Measurements from ENCODE around the gene CFAP43. TPM values are rescaled to one million over a fixed set of nuclear protein-coding genes. Genes with fewer than 3 reads are reported as not detected.
"Not testable (repeated sequence)": the region's sequence is repeated elsewhere in the genome, so short reads cannot be mapped to it uniquely, and the experiment has no call there.

CFAP43 gene
- total and polyA plus RNA-seq, 2 donors (not counting 1 experiment from before 2014, with no cell fraction given), result 0.12 TPM; not detected in 1

DNA sequence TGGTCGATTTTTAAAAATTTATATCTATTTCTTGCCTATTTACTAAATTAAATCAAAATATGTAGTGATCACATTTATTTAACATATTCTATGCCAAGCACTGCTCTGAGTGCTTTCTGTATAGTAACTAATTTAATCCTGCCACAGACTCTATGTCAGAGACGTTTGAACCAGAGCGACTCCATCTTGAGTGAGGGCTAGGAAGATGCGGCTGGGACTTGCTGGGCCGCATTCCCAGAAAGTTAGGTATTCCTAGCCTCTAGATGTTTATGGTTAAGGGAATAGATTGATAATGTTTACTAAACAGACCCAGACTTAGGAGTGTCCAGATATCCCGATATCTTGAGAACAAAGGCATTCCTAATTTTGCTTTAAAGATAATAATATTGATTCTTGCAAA, 19.3 kb upstream of the CFAP43 start:
- no peak for DNase-seq
- Histone ChIP-seq H3K9ac (ENCODE audit: low read length) (no peak overlapping the region), H2AFZ (ENCODE audit: insufficient read depth, low read depth, low read length, poor library complexity, severe bottlenecking) (no peak overlapping the region), H3K4me3 (ENCODE audit: control extremely low read depth in 1 of 5, extremely low read depth in 1 of 5, insufficient read depth in 1 of 5, low read depth in 2 of 5, low read length in 4 of 5) (no peak overlapping the region), H3K27ac (ENCODE audit: low read length in 2 of 2) (no peak overlapping the region), H4K20me1 (ENCODE audit: control insufficient read depth, insufficient read depth, low read length, poor library complexity, severe bottlenecking) (no peaks in the 10 kb centered on the region), H3K4me1 (ENCODE audit: control insufficient read depth in 2 of 2, insufficient read depth in 2 of 2, low read length in 2 of 2) (peaks cover 12 to 14% of the 10 kb centered on the region in 2 donors), H3K4me2 (replicated peaks; ENCODE audit: low read depth, low read length, poor library complexity, severe bottlenecking) (no peak overlapping the region), H3K36me3 (replicated peaks in 1 of 2; ENCODE audit: control extremely low read depth in 1 of 2, control insufficient read depth in 1 of 2, extremely low read depth in 1 of 2, insufficient read depth in 2 of 2, low read length in 1 of 2) (no peaks in the 10 kb centered on the region), H3K27me3 (replicated peaks in 1 of 4; ENCODE audit: control extremely low read depth in 1 of 4, control insufficient read depth in 3 of 4, insufficient read depth in 4 of 4, low read length in 3 of 4) (peaks cover 0 to 4% (median 1%) of the 10 kb centered on the region in 4 experiments), H3K79me2 (ENCODE audit: control insufficient read depth, insufficient read depth, low read length) (peaks cover 14% of the 10 kb centered on the region), H3K9me3 (ENCODE audit: control extremely low read depth in 1 of 3, control insufficient read depth in 2 of 3, insufficient read depth in 1 of 3, low read length in 2 of 3) (peaks cover 0 to 3% (median 0%) of the 10 kb centered on the region in 3 donors)
- no peak overlapping the region for H3K4me3 Mint-ChIP-seq
- no peak for TF ChIP-seq EZH2 (IDR thresholded peaks at IDR 0.05; ENCODE audit: borderline replicate concordance, insufficient read depth, low read depth, low read length, poor library complexity, severe bottlenecking)
- TF ChIP-seq, protein P1, sequence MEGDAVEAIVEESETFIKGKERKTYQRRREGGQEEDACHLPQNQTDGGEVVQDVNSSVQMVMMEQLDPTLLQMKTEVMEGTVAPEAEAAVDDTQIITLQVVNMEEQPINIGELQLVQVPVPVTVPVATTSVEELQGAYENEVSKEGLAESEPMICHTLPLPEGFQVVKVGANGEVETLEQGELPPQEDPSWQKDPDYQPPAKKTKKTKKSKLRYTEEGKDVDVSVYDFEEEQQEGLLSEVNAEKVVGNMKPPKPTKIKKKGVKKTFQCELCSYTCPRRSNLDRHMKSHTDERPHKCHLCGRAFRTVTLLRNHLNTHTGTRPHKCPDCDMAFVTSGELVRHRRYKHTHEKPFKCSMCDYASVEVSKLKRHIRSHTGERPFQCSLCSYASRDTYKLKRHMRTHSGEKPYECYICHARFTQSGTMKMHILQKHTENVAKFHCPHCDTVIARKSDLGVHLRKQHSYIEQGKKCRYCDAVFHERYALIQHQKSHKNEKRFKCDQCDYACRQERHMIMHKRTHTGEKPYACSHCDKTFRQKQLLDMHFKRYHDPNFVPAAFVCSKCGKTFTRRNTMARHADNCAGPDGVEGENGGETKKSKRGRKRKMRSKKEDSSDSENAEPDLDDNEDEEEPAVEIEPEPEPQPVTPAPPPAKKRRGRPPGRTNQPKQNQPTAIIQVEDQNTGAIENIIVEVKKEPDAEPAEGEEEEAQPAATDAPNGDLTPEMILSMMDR (IDR thresholded peaks at IDR 0.05), result no peak
- peaks cover 23% of the 10 kb centered on the region for H3K4me1 Mint-ChIP-seq
- CTCF ChIA-PET, result no interaction called here
- H3K9me3 Mint-ChIP-seq (ENCODE audit: insufficient read depth), result no peaks in the 10 kb centered on the region
- POLR2A ChIA-PET, result no interaction called here
- H3K27ac Mint-ChIP-seq, result no peak overlapping the region
- intact Hi-C loops (cut with micrococcal nuclease), result no loop called here
- WGBS (ENCODE audit: insufficient coverage), result 100% methylated on average over 2 of the region's 6 CpGs
- no peak for ATAC-seq (ENCODE audit: low read depth)
- H3K27me3 Mint-ChIP-seq, result peaks cover 20% of the 10 kb centered on the region

- H3K27ac Mint-ChIP-seq, result no peak overlapping the region
- peaks cover 12% of the 10 kb centered on the region for H3K4me1 Mint-ChIP-seq
- CTCF ChIA-PET, result interaction anchor here (1.7 kb wide), 1 partner anchor 24 kb away, joined by 6 read pairs; no protein-coding TSS in a partner anchor
These were observed 18.2 kb upstream of the CFAP43 start for GRCh38 chr10:104250371-104250770.

GRCh38 chr10:104248931-104249330, 16.8 kb upstream of the CFAP43 start:
- DNase-seq; POLR2A ChIA-PET; H4K20me1 ChIP-seq (ENCODE audit: control insufficient read depth, insufficient read depth, low read length, poor library complexity, severe bottlenecking); H3K4me2 ChIP-seq (replicated peaks; ENCODE audit: low read depth, low read length, poor library complexity, severe bottlenecking); H3K9ac ChIP-seq (ENCODE audit: low read length); H3K79me2 ChIP-seq (ENCODE audit: control insufficient read depth, insufficient read depth, low read length); H3K4me3 Mint-ChIP-seq; H3K36me3 ChIP-seq (replicated peaks in 1 of 2; ENCODE audit: control extremely low read depth in 1 of 2, control insufficient read depth in 1 of 2, extremely low read depth in 1 of 2, insufficient read depth in 2 of 2, low read length in 1 of 2); H3K27ac Mint-ChIP-seq; H3K9me3 Mint-ChIP-seq (ENCODE audit: insufficient read depth); ATAC-seq (ENCODE audit: low read depth); H3K27me3 ChIP-seq (replicated peaks in 1 of 4; ENCODE audit: control extremely low read depth in 1 of 4, control insufficient read depth in 3 of 4, insufficient read depth in 4 of 4, low read length in 3 of 4); H3K4me1 Mint-ChIP-seq; H3K9me3 ChIP-seq (ENCODE audit: control extremely low read depth in 1 of 3, control insufficient read depth in 2 of 3, insufficient read depth in 1 of 3, low read length in 2 of 3); intact Hi-C loops (cut with micrococcal nuclease); H3K4me1 ChIP-seq (ENCODE audit: control insufficient read depth in 2 of 2, insufficient read depth in 2 of 2, low read length in 2 of 2); H3K4me3 ChIP-seq (ENCODE audit: control extremely low read depth in 1 of 5, extremely low read depth in 1 of 5, insufficient read depth in 1 of 5, low read depth in 2 of 5, low read length in 4 of 5); H2AFZ ChIP-seq (ENCODE audit: insufficient read depth, low read depth, low read length, poor library complexity, severe bottlenecking); H3K27ac ChIP-seq (ENCODE audit: low read length in 2 of 2): not testable (repeated sequence)
- H3K27me3 Mint-ChIP-seq, result peaks cover 26% of the 10 kb centered on the region
- 92% methylated on average over 10 of the region's 11 CpGs for WGBS (ENCODE audit: insufficient coverage)
- CTCF ChIA-PET, result interaction anchor here (1.0 to 1.7 kb wide), 3 partner anchors 13 to 25 kb away, joined by 3 to 6 read pairs (median 3); no protein-coding TSS in a partner anchor

More at GRCh38 chr10:104250371-104250770, 18.2 kb upstream of the CFAP43 start:
- DNase-seq (no peak), ATAC-seq (ENCODE audit: low read depth) (no peak)
- no peak overlapping the region for H3K27ac ChIP-seq (ENCODE audit: low read length in 2 of 2)
- no peaks in the 10 kb centered on the region for H3K36me3 ChIP-seq (replicated peaks in 1 of 2; ENCODE audit: control extremely low read depth in 1 of 2, control insufficient read depth in 1 of 2, extremely low read depth in 1 of 2, insufficient read depth in 2 of 2, low read length in 1 of 2)
- Mint-ChIP-seq H3K9me3 (ENCODE audit: insufficient read depth) (no peaks in the 10 kb centered on the region), H3K27me3 (peaks cover 20% of the 10 kb centered on the region), H3K4me3 (no peak overlapping the region)
- WGBS (ENCODE audit: insufficient coverage), result 40% methylated on average over 1 of the region's 1 CpG
- no peak overlapping the region for H3K4me2 ChIP-seq (replicated peaks; ENCODE audit: low read depth, low read length, poor library complexity, severe bottlenecking)
- H3K4me1 ChIP-seq (ENCODE audit: control insufficient read depth in 2 of 2, insufficient read depth in 2 of 2, low read length in 2 of 2), result peaks cover 5 to 9% of the 10 kb centered on the region in 2 donors
- peaks cover 0 to 8% (median 0%) of the 10 kb centered on the region in 3 donors for H3K9me3 ChIP-seq (ENCODE audit: control extremely low read depth in 1 of 3, control insufficient read depth in 2 of 3, insufficient read depth in 1 of 3, low read length in 2 of 3)
- no peak for TF ChIP-seq EZH2 (IDR thresholded peaks at IDR 0.05; ENCODE audit: borderline replicate concordance, insufficient read depth, low read depth, low read length, poor library complexity, severe bottlenecking)
- TF ChIP-seq, protein P1 (IDR thresholded peaks at IDR 0.05), result no peak
- H4K20me1 ChIP-seq (ENCODE audit: control insufficient read depth, insufficient read depth, low read length, poor library complexity, severe bottlenecking), result no peaks in the 10 kb centered on the region
- intact Hi-C loops (cut with micrococcal nuclease), result no loop called here
- POLR2A ChIA-PET, result no interaction called here
- no peak overlapping the region for H3K4me3 ChIP-seq (ENCODE audit: control extremely low read depth in 1 of 5, extremely low read depth in 1 of 5, insufficient read depth in 1 of 5, low read depth in 2 of 5, low read length in 4 of 5)
- H3K27me3 ChIP-seq (replicated peaks in 1 of 4; ENCODE audit: control extremely low read depth in 1 of 4, control insufficient read depth in 3 of 4, insufficient read depth in 4 of 4, low read length in 3 of 4), result peaks cover 0 to 4% (median 1%) of the 10 kb centered on the region in 4 experiments
- H3K9ac ChIP-seq (ENCODE audit: low read length), result no peak overlapping the region
- no peak overlapping the region for H2AFZ ChIP-seq (ENCODE audit: insufficient read depth, low read depth, low read length, poor library complexity, severe bottlenecking)
- peaks cover 14% of the 10 kb centered on the region for H3K79me2 ChIP-seq (ENCODE audit: control insufficient read depth, insufficient read depth, low read length)
